Body of pancreas (tissue), 4 donors: ENCODE data around the gene PPME1. TPM values are rescaled to one million over a fixed set of nuclear protein-coding genes. Genes with fewer than 3 reads are reported as not detected.

ENCODE experiments used
- ATAC-seq: fragments of 150-250 bp; one replicate; pipeline ENCODE4 v1.9.1; 2016
- DNase-seq, 4 donors: peaks; one replicate each; pipeline ENCODE4 v3.0.0-alpha.2; 2019
- H3K27ac ChIP-seq, 4 donors: fragments of 200-600 bp; sonication (generic); 1 replicate in 3 of 4; 2 replicates in 1 of 4; pipeline versions ENCODE4 v1.5.1 to v1.6.1; 2016 to 2019; ENCODE audit warnings: mild to moderate bottlenecking in 1 of 4, mixed read lengths in 1 of 4, moderate library complexity in 1 of 4
- H3K27me3 ChIP-seq, 2 donors: fragments of 200-600 bp; sonication (generic); one replicate each; pipeline ENCODE4 v1.6.0; 2016; ENCODE audit warnings: mild to moderate bottlenecking in 1 of 2
- H3K36me3 ChIP-seq, 2 donors: fragments of 200-600 bp; sonication (generic); replicated peaks in 1 of 2; 2 replicates each; pipeline ENCODE4 v1.5.1; 2016; ENCODE audit warnings: low read depth in 2 of 2; ENCODE audit not compliant: insufficient read depth in 1 of 2
- H3K4me1 ChIP-seq: fragments of 200-600 bp; sonication (generic); one replicate; pipeline ENCODE4 v1.6.0; 2016
- H3K4me3 ChIP-seq, 2 donors: fragments of 200-600 bp; sonication (generic); 1 replicate in 1 of 2; 2 replicates in 1 of 2; pipeline ENCODE4 v1.5.1; 2016 to 2019
- H3K9me3 ChIP-seq, 3 donors: fragments of 200-600 bp; sonication (generic); 1 replicate in 2 of 3; 2 replicates in 1 of 3; pipeline ENCODE4 v1.5.1; 2016
- POLR2A ChIP-seq, 3 donors: fragments of 450-650 bp; IDR thresholded peaks; one replicate each; pipeline ENCODE4 v1.6.1; 2016; ENCODE audit warnings: antibody characterized with exemption in 3 of 3, mild to moderate bottlenecking in 2 of 3
- WGBS, 2 donors: methylation state at CpG; one replicate each; pipeline ENCODE4 v1.1.5; 2017; 5-methylcytosine and 5-hydroxymethylcytosine counted together
- intact Hi-C: fragments of 100-400 bp; cut with DNase I; formaldehyde crosslinking; loops from one replicate; pipeline ENCODE4 v1.15.1; 2023
- small RNA-seq: library from RNA; depleted of rRNA; stranded (forward); fragments of <200 nt; gene quantifications from one replicate; pipeline ENCODE3, GENCODE V24; 2016
- total RNA-seq, 2 donors: library from RNA; depleted of rRNA; stranded (reverse); fragments of >200 nt; gene quantifications; one replicate each; pipeline ENCODE4 v1.1.0, GENCODE V29; 2016
- TF ChIP-seq, protein P1 (sequence below), 7 experiments: fragments of 450-650 bp in 4 of 7; fragments of 200-600 bp in 3 of 7; sonication (generic) in 3 of 7; IDR thresholded peaks; one replicate each; pipeline ENCODE4 v1.5.1; 2016 to 2019; ENCODE audit warnings: antibody characterized with exemption in 7 of 7

Gene PPME1
- total RNA-seq, 2 donors from 2014 or later: 10.9 to 12.9 TPM

DNA sequence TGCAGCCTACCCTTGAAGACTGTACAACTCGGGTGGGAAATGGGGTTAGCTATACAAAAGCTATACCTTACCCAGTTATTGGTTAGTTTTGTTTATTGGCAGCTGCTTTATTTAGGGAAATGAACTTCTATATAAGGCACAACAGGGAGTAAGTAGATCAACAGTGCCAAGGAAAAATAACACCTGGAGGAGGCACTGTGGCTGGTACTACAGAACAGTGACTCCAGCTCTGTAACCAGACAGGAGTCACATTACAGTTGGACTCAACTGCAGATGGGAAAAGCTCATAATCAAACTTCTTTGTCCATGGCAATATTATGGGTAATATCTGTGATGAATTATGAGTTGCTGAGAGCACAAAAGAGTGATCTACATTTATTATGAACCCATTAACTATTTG, 126.4 kb downstream of the PPME1 start:
- DNase-seq (peak in 1 of 4 donors; percentile 16), ATAC-seq (no peak)
- Histone ChIP-seq H3K36me3 (no peaks in the 10 kb centered on the region), H3K4me3 (no peak overlapping the region), H3K27me3 (no peaks in the 10 kb centered on the region), H3K27ac (no peak overlapping the region), H3K9me3 (no peaks in the 10 kb centered on the region), H3K4me1 (no peaks in the 10 kb centered on the region)
- TF ChIP-seq, protein P1, sequence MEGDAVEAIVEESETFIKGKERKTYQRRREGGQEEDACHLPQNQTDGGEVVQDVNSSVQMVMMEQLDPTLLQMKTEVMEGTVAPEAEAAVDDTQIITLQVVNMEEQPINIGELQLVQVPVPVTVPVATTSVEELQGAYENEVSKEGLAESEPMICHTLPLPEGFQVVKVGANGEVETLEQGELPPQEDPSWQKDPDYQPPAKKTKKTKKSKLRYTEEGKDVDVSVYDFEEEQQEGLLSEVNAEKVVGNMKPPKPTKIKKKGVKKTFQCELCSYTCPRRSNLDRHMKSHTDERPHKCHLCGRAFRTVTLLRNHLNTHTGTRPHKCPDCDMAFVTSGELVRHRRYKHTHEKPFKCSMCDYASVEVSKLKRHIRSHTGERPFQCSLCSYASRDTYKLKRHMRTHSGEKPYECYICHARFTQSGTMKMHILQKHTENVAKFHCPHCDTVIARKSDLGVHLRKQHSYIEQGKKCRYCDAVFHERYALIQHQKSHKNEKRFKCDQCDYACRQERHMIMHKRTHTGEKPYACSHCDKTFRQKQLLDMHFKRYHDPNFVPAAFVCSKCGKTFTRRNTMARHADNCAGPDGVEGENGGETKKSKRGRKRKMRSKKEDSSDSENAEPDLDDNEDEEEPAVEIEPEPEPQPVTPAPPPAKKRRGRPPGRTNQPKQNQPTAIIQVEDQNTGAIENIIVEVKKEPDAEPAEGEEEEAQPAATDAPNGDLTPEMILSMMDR (IDR thresholded peaks at IDR 0.05): no peak
- TF ChIP-seq POLR2A (IDR thresholded peaks at IDR 0.05): no peak
- intact Hi-C loops: no loop called here
- 90 to 94% methylated on average over 1 of the region's 1 CpG for WGBS, 2 donors

DNA sequence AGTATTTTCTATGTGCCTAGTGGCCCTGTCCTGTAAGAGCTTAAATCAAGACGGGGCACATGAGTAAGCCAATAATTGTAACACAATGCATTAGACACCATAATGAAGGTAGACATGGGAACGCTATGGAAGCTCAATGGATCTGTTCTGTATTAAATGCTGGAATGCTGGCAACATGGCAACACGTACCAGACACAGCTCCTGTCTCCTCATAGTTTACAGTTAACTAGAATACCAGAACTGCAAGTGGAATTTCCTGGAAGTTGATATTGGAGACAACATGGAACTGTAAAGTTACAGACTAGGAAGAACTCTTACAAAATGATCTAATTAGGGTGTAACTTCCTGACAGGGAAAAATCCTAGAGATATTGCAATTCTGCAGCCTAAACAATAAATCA, 127.9 kb downstream of the PPME1 start:
- DNase-seq (no peak), ATAC-seq (no peak)
- H3K9me3 ChIP-seq: no peaks in the 10 kb centered on the region
- no peaks in the 10 kb centered on the region for H3K27me3 ChIP-seq
- WGBS, 2 donors: 87 to 94% methylated on average over 3 of the region's 3 CpGs
- no peaks in the 10 kb centered on the region for H3K4me1 ChIP-seq
- intact Hi-C loops: no loop called here
- H3K27ac ChIP-seq: no peak overlapping the region
- H3K36me3 ChIP-seq: no peaks in the 10 kb centered on the region
- no peak for TF ChIP-seq POLR2A (IDR thresholded peaks at IDR 0.05)
- TF ChIP-seq, protein P1 (IDR thresholded peaks at IDR 0.05): no peak
- H3K4me3 ChIP-seq: no peak overlapping the region

Small RNA genes within 50 kb of the gene (small RNA-seq; reads per million reads assigned to genes)
- gene AP002392.1 (not detected), gene RF00409 (not detected)

Other genes with a start within 250 kb of the PPME1 start
- under 1 TPM in 1 of 2 donors, not detected in 1; 0.78 TPM for gene DNAJB13, start 220.3 kb upstream of the PPME1 start, total RNA-seq
- gene UCP2, start 188.4 kb upstream of the PPME1 start, total RNA-seq: 10 to 100 TPM; 10.9 to 17.1 TPM
- 1 to 10 TPM; 1.6 to 2.3 TPM for gene UCP3, start 162.2 kb upstream of the PPME1 start, total RNA-seq
- 10 to 100 TPM; 12.2 to 31.6 TPM for gene C2CD3, start 287 bp upstream of the PPME1 start, total RNA-seq
- gene P4HA3, start 140.4 kb downstream of the PPME1 start, total RNA-seq: not detected
- 1 to 10 TPM in 1 of 2 donors, under 1 TPM in 1; 0.66 to 5.2 TPM for gene PGM2L1, start 227.1 kb downstream of the PPME1 start, total RNA-seq